ENCODE data around the gene ADD3. TPM values are rescaled to one million over a fixed set of nuclear protein-coding genes. Genes with fewer than 3 reads are reported as not detected.
A peak's percentile ranks its signal among the peaks of the same experiment; 100 is the strongest.
"Not testable (repeated sequence)": the region's sequence is repeated elsewhere in the genome, so short reads cannot be mapped to it uniquely, and the experiment has no call there.

The ADD3 gene
- total and polyA plus RNA-seq, 2 experiments from 2014 or later = 96.9 to 114 TPM

GRCh38 chr10:110115784-110116520 is 108.2 kb downstream of the ADD3 start:
- DNase-seq (ENCODE audit: low read depth in 1 of 2, low spot score in 1 of 2) = no peak
- Histone ChIP-seq H3K4me1 (ENCODE audit: low read depth) (peaks cover 18% of the 10 kb centered on the region), H3K36me3 (peaks cover 39% of the 10 kb centered on the region), H3K4me3 (no peak overlapping the region), H3K27ac (no peak overlapping the region), H3K27me3 (no peaks in the 10 kb centered on the region), H3K9me3 (ENCODE audit: low read depth) (no peaks in the 10 kb centered on the region)
- TF ChIP-seq, protein P1, sequence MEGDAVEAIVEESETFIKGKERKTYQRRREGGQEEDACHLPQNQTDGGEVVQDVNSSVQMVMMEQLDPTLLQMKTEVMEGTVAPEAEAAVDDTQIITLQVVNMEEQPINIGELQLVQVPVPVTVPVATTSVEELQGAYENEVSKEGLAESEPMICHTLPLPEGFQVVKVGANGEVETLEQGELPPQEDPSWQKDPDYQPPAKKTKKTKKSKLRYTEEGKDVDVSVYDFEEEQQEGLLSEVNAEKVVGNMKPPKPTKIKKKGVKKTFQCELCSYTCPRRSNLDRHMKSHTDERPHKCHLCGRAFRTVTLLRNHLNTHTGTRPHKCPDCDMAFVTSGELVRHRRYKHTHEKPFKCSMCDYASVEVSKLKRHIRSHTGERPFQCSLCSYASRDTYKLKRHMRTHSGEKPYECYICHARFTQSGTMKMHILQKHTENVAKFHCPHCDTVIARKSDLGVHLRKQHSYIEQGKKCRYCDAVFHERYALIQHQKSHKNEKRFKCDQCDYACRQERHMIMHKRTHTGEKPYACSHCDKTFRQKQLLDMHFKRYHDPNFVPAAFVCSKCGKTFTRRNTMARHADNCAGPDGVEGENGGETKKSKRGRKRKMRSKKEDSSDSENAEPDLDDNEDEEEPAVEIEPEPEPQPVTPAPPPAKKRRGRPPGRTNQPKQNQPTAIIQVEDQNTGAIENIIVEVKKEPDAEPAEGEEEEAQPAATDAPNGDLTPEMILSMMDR (IDR thresholded peaks at IDR 0.05; ENCODE audit: low read depth, low read length) = no peak

DNA sequence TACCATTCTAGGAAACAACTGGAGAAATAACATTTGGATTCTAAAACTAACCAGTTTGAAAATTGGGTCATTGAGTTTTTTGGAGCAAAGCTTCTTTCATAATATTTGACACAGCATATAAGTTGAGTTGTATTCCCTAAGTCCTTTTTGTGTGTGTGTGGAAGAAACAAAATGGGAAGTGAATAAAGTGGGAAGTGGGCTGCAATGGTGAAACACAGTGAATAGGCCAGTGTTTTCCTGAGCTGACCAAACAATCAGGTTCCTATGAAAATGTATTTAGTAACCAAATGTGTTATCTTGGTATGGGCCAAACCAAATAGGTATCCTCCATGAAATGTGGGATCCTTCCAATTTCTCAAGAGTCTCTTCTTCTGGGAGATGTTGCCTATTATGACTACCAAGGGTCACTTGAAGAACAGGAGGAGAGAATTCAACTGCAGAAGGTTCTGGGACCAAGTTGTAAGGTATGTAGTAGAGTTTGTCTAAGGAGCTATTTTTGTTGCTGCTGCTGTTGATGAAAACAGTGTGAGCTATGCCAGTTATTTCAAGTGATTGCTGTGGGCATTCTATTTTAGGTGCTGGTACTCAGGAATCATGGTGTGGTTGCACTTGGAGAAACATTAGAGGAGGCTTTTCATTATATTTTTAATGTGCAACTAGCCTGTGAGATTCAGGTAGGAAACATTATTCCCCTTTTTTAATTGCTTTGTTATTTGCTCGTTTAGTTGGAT is 111.3 kb downstream of the ADD3 start:
- H3K36me3 ChIP-seq = peaks cover 33% of the 10 kb centered on the region
- H3K9me3 ChIP-seq (ENCODE audit: low read depth) = no peaks in the 10 kb centered on the region
- peaks cover 18% of the 10 kb centered on the region for H3K4me1 ChIP-seq (ENCODE audit: low read depth)
- H3K27ac ChIP-seq = peak overlapping the region; percentile 96
- TF ChIP-seq, protein P1 (IDR thresholded peaks at IDR 0.05; ENCODE audit: low read depth, low read length) = no peak
- peak in 1 of 2 donors; percentile 80 for DNase-seq (ENCODE audit: low read depth in 1 of 2, low spot score in 1 of 2)
- no peak overlapping the region for H3K4me3 ChIP-seq
- no peaks in the 10 kb centered on the region for H3K27me3 ChIP-seq

DNA sequence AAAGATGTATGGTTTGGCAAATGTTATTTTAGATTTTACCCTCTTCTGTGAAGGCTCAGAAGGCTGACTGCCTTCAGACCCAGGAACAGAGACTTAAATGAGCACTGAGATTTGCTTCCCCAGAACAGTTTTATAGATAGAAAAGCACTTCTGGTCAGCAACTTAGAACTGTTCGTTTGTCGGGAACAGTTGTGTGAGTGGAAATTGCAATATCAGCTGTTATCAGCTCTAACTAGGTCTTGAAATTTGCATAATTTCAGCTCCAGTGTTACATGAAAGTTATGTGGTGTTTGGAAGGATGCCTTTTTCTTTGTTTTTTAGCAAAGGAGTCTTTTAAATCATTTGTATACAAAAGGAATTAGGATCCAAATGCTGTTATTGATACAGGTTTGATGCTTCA is 115.8 kb downstream of the ADD3 start:
- no peaks in the 10 kb centered on the region for H3K9me3 ChIP-seq (ENCODE audit: low read depth)
- peak overlapping the region; percentile 49 for H3K27ac ChIP-seq
- peaks cover 41% of the 10 kb centered on the region for H3K36me3 ChIP-seq
- H3K4me3 ChIP-seq = no peak overlapping the region
- TF ChIP-seq, protein P1 (IDR thresholded peaks at IDR 0.05; ENCODE audit: low read depth, low read length) = no peak
- peaks cover 12% of the 10 kb centered on the region for H3K4me1 ChIP-seq (ENCODE audit: low read depth)
- no peaks in the 10 kb centered on the region for H3K27me3 ChIP-seq
- no peak for DNase-seq (ENCODE audit: low read depth in 1 of 2, low spot score in 1 of 2)

DNA sequence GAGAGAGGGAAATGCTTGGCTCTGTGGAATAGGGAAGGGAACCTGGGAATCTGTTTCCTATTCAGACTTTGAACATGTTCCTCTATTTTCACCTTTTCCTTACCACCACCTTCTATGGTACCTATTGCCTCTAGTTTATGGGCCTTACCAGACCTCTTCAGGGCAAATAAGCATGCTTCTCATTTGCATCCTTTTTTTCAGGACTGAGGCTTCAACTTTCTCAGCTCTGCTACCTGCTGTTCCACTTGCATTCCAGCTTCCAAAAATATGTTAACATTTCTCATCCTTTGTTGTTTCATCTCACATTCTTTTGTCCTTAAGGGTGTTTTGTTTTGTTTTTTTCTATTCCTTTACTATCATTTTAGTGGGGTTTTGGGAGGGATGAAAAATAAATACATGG is 121.7 kb downstream of the ADD3 start:
- DNase-seq (ENCODE audit: low read depth in 1 of 2, low spot score in 1 of 2) = no peak
- Histone ChIP-seq H3K27me3 (no peaks in the 10 kb centered on the region), H3K36me3 (peaks cover 53% of the 10 kb centered on the region), H3K9me3 (ENCODE audit: low read depth) (no peaks in the 10 kb centered on the region), H3K4me1 (ENCODE audit: low read depth) (no peaks in the 10 kb centered on the region), H3K27ac (no peak overlapping the region), H3K4me3 (no peak overlapping the region)
- TF ChIP-seq, protein P1 (IDR thresholded peaks at IDR 0.05; ENCODE audit: low read depth, low read length) = no peak

DNA sequence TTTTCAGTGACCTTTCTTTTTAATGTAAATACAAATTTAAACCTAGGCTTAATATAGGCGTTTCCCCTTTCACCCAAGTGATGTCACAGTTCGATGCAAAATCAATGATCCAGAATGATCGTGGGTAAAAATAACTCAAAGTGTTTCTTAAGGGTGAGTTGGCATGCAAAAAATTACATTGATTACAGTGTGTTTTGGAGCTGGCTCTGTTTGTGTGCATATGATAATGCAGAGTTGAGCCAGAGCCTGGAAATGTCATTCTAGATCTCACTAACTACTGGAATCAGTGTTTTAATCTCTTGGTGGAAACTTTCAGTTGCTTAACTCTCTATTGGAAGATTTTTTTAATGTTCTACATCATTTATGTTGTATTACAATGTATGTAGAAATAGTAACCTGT is 127.1 kb downstream of the ADD3 start:
- Histone ChIP-seq H3K27me3 (no peaks in the 10 kb centered on the region), H3K27ac (no peak overlapping the region), H3K36me3 (peaks cover 39% of the 10 kb centered on the region), H3K4me1 (ENCODE audit: low read depth) (no peaks in the 10 kb centered on the region), H3K9me3 (ENCODE audit: low read depth) (no peaks in the 10 kb centered on the region), H3K4me3 (no peak overlapping the region)
- TF ChIP-seq, protein P1 (IDR thresholded peaks at IDR 0.05; ENCODE audit: low read depth, low read length) = no peak
- no peak for DNase-seq (ENCODE audit: low read depth in 1 of 2, low spot score in 1 of 2)

DNA sequence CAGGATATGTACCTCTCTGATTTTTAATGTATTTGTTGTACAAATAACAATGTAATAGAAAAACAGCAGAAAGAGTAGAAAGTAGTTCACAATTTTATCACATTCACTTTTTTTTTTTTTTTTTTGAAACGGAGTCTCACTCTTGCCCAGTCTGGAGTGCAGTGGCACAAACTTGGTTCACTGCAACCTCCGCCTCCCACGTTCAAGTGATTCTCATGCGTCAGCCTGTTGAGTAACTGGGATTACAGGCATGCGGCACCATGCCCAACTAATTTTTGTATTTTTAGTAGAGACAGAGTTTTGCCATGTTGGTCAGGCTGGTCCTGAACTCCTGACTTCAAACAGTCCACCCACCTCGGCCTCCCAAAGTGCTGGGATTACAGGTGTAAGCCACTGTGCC is 128.1 kb downstream of the ADD3 start:
- H3K27ac ChIP-seq; H3K27me3 ChIP-seq; H3K9me3 ChIP-seq (ENCODE audit: low read depth); H3K4me1 ChIP-seq (ENCODE audit: low read depth); DNase-seq (ENCODE audit: low read depth in 1 of 2, low spot score in 1 of 2); H3K4me3 ChIP-seq: not testable (repeated sequence)
- peaks cover 32% of the 10 kb centered on the region for H3K36me3 ChIP-seq

Data from cardiac muscle cell (in vitro differentiated cells and primary cell).